GM21423 (cell line): ENCODE data around the gene MBD3L3.
"Not testable (repeated sequence)": the region's sequence is repeated elsewhere in the genome, so short reads cannot be mapped to it uniquely, and the experiment has no call there.

Experiments
- ATAC-seq: cut with Tn5 transposase; IDR thresholded peaks from one replicate; pipeline ENCODE4 v1.9.1; 2021; ENCODE audit warnings: mild to moderate bottlenecking, moderate library complexity; ENCODE audit not compliant: unreplicated experiment

The MBD3L3 gene

GRCh38 chr19:7063764-7064418, 5.4 kb upstream of the MBD3L3 start:
- no peak for ATAC-seq

- no peak for ATAC-seq
These were observed 4.9 kb upstream of the MBD3L3 start for GRCh38 chr19:7063339-7063738.

- ATAC-seq: not testable (repeated sequence)
These were observed 1.5 kb upstream of the MBD3L3 start for GRCh38 chr19:7059977-7060376.

DNA sequence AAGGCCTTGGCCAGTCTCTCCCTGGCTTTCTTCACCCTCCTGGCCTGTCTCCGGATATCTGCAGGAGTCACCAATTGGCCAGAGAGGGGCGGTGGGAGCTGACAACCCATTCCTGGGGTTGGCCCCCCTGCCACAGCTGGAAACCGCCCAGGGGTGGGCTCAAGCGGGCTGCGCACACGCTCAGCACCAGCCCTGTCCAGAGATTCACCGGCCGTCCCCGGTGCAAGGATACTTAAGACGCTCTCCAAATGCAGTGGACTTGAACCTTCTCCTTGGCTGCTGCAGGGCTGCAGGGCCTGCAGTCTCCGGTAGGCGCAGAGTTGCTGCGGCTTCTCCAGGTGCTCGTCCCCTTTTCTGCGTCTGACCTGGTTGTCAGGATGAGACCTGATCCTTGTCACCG, 2.1 kb downstream of the MBD3L3 start:
- not testable (repeated sequence) for ATAC-seq

DNA sequence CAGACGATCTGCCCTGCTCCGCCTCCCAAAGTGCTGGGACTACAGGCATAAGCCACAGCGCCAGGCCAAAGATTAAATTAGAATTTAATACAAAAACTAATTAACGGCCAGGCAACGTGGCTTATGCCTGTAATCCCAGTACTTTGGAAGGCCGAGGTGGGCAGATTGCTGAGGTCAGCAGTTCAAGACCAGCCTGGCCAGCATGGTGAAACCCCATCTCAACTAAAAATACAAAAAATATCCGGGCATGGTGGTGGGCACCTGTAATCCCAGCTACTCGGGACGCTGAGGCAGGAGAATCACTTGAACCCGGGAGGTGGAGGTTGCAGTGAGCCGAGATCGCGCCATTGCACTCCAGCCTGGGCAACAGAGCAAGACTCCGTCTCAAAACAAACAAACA, 2.8 kb downstream of the MBD3L3 start:
- ATAC-seq: not testable (repeated sequence)

- not testable (repeated sequence) for ATAC-seq
These were observed 3.7 kb downstream of the MBD3L3 start for GRCh38 chr19:7054635-7055368.

GRCh38 chr19:7052896-7053295, 5.6 kb downstream of the MBD3L3 start:
- ATAC-seq: not testable (repeated sequence)

DNA sequence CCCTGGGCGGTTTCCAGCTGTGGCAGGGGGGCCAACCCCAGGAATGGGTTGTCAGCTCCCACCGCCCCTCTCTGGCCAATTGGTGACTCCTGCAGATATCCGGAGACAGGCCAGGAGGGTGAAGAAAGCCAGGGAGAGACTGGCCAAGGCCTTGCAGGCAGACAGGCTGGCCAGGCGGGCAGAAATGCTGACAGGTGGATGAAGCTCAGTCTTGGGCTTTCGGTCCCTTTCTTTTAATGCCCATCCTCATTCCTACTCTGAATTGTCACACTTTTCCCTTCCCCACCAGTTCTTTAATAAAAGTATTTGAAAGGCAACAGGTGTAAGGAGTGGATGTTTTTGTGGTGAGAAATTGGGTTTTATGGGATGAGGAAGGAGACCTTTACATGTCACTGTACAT, 7.1 kb downstream of the MBD3L3 start:
- not testable (repeated sequence) for ATAC-seq

- not testable (repeated sequence) for ATAC-seq
These were observed 9.5 kb downstream of the MBD3L3 start, which contains the start of gene MBD3L2 for GRCh38 chr19:7049021-7049420. MBD3L2 (plus strand) TSS chr19:7049321; CDS start chr19:7049374, 53 bp downstream.

GRCh38 chr19:7041563-7041962, 16.9 kb downstream of the MBD3L3 start:
- not testable (repeated sequence) for ATAC-seq

DNA sequence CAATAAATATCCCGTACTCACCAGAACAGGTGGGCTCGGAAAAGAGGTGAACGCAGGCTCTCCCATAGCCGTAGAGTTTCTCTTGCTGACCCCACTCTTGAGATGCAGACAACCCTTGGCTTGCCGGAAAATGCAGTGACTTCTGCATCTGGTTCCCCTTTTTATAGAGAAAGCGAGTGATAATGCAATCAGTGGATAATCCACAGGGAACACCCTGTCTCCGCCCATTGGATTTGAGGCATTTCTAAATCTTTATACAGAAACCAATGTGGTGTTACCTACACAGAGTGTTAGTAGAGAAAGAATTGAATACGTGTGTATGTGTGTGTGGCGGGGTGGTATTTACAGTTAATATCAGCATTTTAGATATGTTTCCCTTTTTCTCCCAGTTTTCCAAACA, 18.4 kb downstream of the MBD3L3 start, which contains the start of gene MBD3L4:
MBD3L4 (minus strand) TSS at position 101 of the 400 bp plus-strand sequence; CDS start at position 66, 35 bp downstream.
- not testable (repeated sequence) for ATAC-seq

GRCh38 chr19:7030278-7030677, 28.2 kb downstream of the MBD3L3 start, which contains the start of gene MBD3L5:
MBD3L5 (plus strand) TSS chr19:7030578; CDS start chr19:7030612, 34 bp downstream.
- not testable (repeated sequence) for ATAC-seq

DNA sequence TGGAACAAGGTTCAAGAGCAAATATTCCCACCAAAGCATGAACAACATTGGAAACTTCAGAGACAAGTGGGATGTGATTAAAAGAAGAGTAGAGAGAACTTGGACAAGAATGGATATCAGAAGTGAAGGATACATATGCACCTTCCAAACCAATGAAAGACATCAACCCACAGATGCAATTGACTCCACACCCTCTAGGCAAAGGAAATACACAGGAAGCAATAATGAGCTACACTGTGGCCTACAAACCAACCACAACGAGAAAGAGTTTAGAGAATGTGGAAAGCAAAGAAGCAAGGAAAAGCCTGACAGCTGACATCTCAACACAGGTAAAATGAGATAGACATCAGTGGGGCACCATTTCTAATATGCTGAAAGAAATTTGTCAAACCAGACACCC, 29.7 kb downstream of the MBD3L3 start:
- not testable (repeated sequence) for ATAC-seq

DNA sequence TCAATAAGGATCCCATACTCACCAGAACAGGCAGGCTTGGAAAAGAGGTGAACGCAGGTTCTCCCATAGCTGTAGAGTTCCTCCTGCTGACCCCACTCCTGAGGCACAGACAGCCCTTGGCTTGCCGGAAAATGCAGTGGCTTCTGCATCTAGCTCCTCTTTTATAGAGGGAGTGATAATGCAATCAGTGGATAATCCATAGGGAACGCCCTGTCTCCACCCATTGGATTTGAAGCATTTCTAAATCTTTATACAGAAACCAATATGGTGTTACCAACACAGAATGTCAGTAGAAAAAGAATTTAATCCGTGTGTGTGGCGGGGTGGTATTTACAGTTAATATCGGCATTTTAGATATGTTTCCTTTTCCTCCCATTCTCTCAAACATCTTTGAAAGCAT, 37.1 kb downstream of the MBD3L3 start, which contains the start of gene MBD3L2B:
MBD3L2B (minus strand) TSS at position 101 of the 400 bp plus-strand sequence; CDS start at position 67, 34 bp downstream.
- not testable (repeated sequence) for ATAC-seq

DNA sequence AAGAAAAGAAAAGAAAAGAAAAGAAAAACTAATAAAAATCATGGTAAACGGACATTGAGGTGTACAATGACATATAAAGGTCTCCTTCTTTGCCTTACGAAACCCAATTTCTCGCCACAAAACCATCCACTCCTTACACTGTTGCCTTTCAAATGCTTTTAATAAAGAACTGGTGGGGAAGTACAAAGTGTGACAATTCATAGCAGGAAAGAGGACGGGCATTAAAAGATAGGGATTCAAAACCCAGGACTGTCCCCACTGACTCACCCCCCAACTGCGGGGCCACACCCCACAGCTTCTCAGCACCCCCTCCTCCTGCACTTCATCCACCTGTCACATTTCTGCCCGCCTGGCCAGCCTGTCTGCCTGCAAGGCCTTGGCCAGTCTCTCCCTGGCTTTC, 39.6 kb downstream of the MBD3L3 start:
- ATAC-seq: no peak

DNA sequence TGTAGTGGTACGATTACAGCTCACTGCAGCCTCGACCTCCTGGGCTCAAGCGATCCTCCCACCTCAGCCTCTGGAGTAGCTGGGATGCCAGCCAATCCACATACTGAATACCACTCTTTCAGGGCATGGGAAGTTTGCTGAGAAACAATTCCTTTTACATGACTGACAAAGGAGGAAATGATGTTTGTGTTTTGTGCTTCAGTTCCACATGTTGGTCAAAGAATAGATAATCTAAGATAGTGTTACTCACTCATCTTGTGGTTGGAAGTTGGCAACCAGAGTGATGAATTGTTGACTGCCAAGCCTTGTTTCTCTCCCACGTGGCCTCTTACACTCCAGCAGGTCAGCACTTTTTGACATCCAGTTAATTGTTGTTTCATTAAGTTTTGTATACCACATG, 44.8 kb downstream of the MBD3L3 start:
- ATAC-seq: no peak

DNA sequence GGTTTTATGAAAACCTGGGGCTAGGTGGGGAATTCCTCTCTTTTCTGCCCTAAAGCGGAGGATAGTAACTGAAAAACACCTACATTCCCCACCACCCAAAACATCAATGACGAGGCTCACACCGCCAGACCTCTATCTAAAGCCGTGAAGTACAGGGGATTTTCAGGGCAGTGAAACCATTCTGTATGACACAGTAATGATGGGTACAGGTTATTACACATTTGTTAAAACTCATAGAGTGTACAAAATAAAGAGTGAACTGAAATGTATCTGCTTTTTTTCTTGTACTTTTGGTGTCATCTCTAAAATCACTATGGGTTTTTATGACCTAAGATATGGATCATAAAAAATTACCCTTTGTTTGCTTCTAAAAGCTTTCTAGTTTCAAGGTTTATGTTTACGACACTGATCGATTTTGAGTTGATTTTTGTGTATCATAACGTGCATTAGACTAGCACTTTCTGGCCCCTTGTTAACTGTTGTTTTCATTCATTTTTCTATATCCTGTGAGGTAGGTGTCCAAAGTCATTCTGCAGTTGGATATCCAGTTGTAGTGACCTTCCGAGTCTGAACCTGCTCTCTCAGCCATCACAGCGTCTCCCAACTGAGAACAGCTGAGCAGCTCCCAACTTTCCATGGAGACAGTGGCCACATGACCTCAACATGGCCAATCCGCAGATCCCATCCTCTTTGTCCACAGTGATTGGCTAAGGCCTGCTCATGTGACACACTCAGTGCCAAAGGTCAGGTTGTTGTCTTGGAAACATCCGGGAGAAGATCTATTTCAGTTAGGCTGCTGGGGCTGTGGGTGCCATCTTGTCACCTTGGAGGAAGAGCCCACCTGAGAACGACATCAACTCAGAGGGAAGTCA, 47.5 kb downstream of the MBD3L3 start:
- ATAC-seq: no peak

- ATAC-seq: no peak
These were observed 50.6 kb downstream of the MBD3L3 start for GRCh38 chr19:7007859-7008258.
